Mesenchymal stem cell (in vitro differentiated cells and primary cell): ENCODE data around the gene RPTOR.
A peak's percentile ranks its signal among the peaks of the same experiment; 100 is the strongest.

ENCODE experiments used
- DNase-seq: peaks from one replicate; pipeline ENCODE4 v3.0.0-alpha.2; 2013
- H2AFZ ChIP-seq: one replicate; pipeline ENCODE4 v1.6.1; 2013; ENCODE audit warnings: low read depth, mild to moderate bottlenecking, control low read depth, inconsistent platforms, low read length, moderate library complexity
- H2AK5ac ChIP-seq: 2 replicates; pipeline ENCODE4 v1.6.1; 2013; ENCODE audit warnings: low read length, moderate library complexity, mild to moderate bottlenecking, inconsistent platforms; ENCODE audit not compliant: severe bottlenecking
- H2BK120ac ChIP-seq: one replicate; pipeline ENCODE4 v1.6.1; 2013; ENCODE audit warnings: low read depth, mild to moderate bottlenecking, inconsistent platforms, low read length, moderate library complexity
- H2BK12ac ChIP-seq, 2 experiments: one replicate each; pipeline ENCODE4 v1.6.1; 2013; ENCODE audit warnings: inconsistent platforms in 2 of 2, low read length in 2 of 2, mild to moderate bottlenecking in 2 of 2, moderate library complexity in 2 of 2, control low read depth in 1 of 2
- H2BK15ac ChIP-seq: one replicate; pipeline ENCODE4 v1.6.1; 2013; ENCODE audit warnings: mild to moderate bottlenecking, low read depth, inconsistent platforms; ENCODE audit not compliant: poor library complexity, severe bottlenecking
- H2BK5ac ChIP-seq: 2 replicates; pipeline ENCODE4 v1.6.1; 2013; ENCODE audit warnings: low read depth, mild to moderate bottlenecking, low read length, control low read depth, inconsistent platforms; ENCODE audit not compliant: poor library complexity, severe bottlenecking
- H3K14ac ChIP-seq, 2 experiments: one replicate each; pipeline ENCODE4 v1.6.1; 2013; ENCODE audit warnings: inconsistent platforms in 2 of 2, low read length in 2 of 2, control low read depth in 1 of 2, mild to moderate bottlenecking in 1 of 2, moderate library complexity in 1 of 2
- H3K18ac ChIP-seq, 2 experiments: one replicate each; pipeline ENCODE4 v1.6.1; 2013; ENCODE audit warnings: inconsistent platforms in 2 of 2, low read length in 2 of 2, control low read depth in 1 of 2, low read depth in 1 of 2, mild to moderate bottlenecking in 1 of 2
- H3K23ac ChIP-seq, 2 experiments: one replicate each; pipeline ENCODE4 v1.6.1; 2013; ENCODE audit warnings: inconsistent platforms in 2 of 2, low read length in 2 of 2, mild to moderate bottlenecking in 2 of 2, moderate library complexity in 2 of 2, control low read depth in 1 of 2
- H3K27ac ChIP-seq: 2 replicates; pipeline ENCODE4 v1.5.1; 2013; ENCODE audit warnings: mild to moderate bottlenecking, moderate library complexity, low read length, control low read depth, inconsistent platforms; ENCODE audit not compliant: poor library complexity, severe bottlenecking
- H3K27me3 ChIP-seq, 2 experiments: 2 replicates each; pipeline versions ENCODE4 v1.6.1 to v1.7.0; 2013; ENCODE audit warnings: low read length in 2 of 2, mild to moderate bottlenecking in 2 of 2, moderate library complexity in 2 of 2, control low read depth in 1 of 2, inconsistent platforms in 1 of 2; ENCODE audit not compliant: control insufficient read depth in 1 of 2, insufficient read depth in 1 of 2
- H3K36me3 ChIP-seq, 2 experiments: 2 replicates each; pipeline versions ENCODE4 v1.6.1 to v1.7.0; 2013; ENCODE audit warnings: low read length in 2 of 2, control low read depth in 1 of 2, inconsistent platforms in 1 of 2, low read depth in 1 of 2, mild to moderate bottlenecking in 1 of 2; ENCODE audit not compliant: insufficient read depth in 2 of 2, control insufficient read depth in 1 of 2
- H3K4ac ChIP-seq, 2 experiments: one replicate each; pipeline ENCODE4 v1.6.1; 2013; ENCODE audit warnings: inconsistent platforms in 2 of 2, low read length in 2 of 2, mild to moderate bottlenecking in 2 of 2, moderate library complexity in 2 of 2, control low read depth in 1 of 2, low read depth in 1 of 2
- H3K4me1 ChIP-seq: 2 replicates; pipeline ENCODE4 v1.6.1; 2013; ENCODE audit warnings: low read depth, low read length, control low read depth; ENCODE audit not compliant: control insufficient read depth, insufficient read depth
- H3K4me2 ChIP-seq: 2 replicates; pipeline ENCODE4 v1.6.1; 2013; ENCODE audit warnings: low read length, mild to moderate bottlenecking, inconsistent platforms; ENCODE audit not compliant: poor library complexity, severe bottlenecking
- H3K4me3 ChIP-seq, 2 experiments: 2 replicates each; pipeline versions ENCODE4 v1.5.1 to v1.7.0; 2013; ENCODE audit warnings: low read length in 2 of 2, mild to moderate bottlenecking in 2 of 2, control low read depth in 1 of 2, low read depth in 1 of 2; ENCODE audit not compliant: insufficient read depth in 1 of 2
- H3K79me1 ChIP-seq: replicated peaks from 2 replicates; pipeline ENCODE4 v1.6.1; 2013; ENCODE audit warnings: mild to moderate bottlenecking, control low read depth, low read length, inconsistent platforms; ENCODE audit not compliant: poor library complexity, severe bottlenecking
- H3K9ac ChIP-seq: 2 replicates; pipeline ENCODE4 v1.7.0; 2013; ENCODE audit warnings: mild to moderate bottlenecking, low read length, moderate library complexity
- H3K9me3 ChIP-seq: 2 replicates; pipeline ENCODE4 v1.7.0; 2013; ENCODE audit warnings: mild to moderate bottlenecking, low read length; ENCODE audit not compliant: control insufficient read depth
- H4K8ac ChIP-seq: one replicate; pipeline ENCODE4 v1.6.1; 2013; ENCODE audit warnings: inconsistent platforms, mild to moderate bottlenecking, low read length, moderate library complexity
- H4K91ac ChIP-seq: one replicate; pipeline ENCODE4 v1.6.1; 2013; ENCODE audit warnings: mild to moderate bottlenecking, low read length, inconsistent platforms
- WGBS: methylation state at CpG from one replicate; pipeline ENCODE4 v1.1.7; 2013; ENCODE audit warnings: mixed read lengths; 5-methylcytosine and 5-hydroxymethylcytosine counted together

The RPTOR gene

GRCh38 chr17:80859002-80859941 is 314.6 kb downstream of the RPTOR start:
- H3K9ac ChIP-seq, result peak overlapping the region; percentile 59
- no peak overlapping the region for H3K27ac ChIP-seq
- peak; percentile 27 for DNase-seq
- H3K27me3 ChIP-seq, result no peaks in the 10 kb centered on the region
- no peak overlapping the region for H4K8ac ChIP-seq
- H2AK5ac ChIP-seq, result no peak overlapping the region
- no peak overlapping the region for H3K4me3 ChIP-seq
- 92% methylated on average over 40 of the region's 40 CpGs for WGBS
- H3K18ac ChIP-seq, result peak overlapping the region; percentile 29 to 64
- H3K4me1 ChIP-seq, result peaks cover 49% of the 10 kb centered on the region
- H3K14ac ChIP-seq, result peak overlapping the region in 1 of 2 experiments; percentile 36
- H3K4me2 ChIP-seq, result no peak overlapping the region
- peak overlapping the region; percentile 90 for H2BK15ac ChIP-seq
- peaks cover 3% of the 10 kb centered on the region for H3K9me3 ChIP-seq
- H2BK12ac ChIP-seq, result peak overlapping the region in 1 of 2 experiments; percentile 79
- H3K36me3 ChIP-seq, result peaks cover 17 to 52% of the 10 kb centered on the region in 2 experiments
- peak overlapping the region; percentile 53 for H4K91ac ChIP-seq
- peak overlapping the region; percentile 15 to 48 for H3K4ac ChIP-seq
- H2BK5ac ChIP-seq, result no peak overlapping the region
- H2BK120ac ChIP-seq, result peak overlapping the region; percentile 35
- H3K79me1 ChIP-seq, result peaks cover 9% of the 10 kb centered on the region
- H2AFZ ChIP-seq, result no peak overlapping the region
- H3K23ac ChIP-seq, result no peak overlapping the region

- WGBS, result 96% methylated on average over 20 of the region's 20 CpGs
- Histone ChIP-seq H3K79me1 (peaks cover 9% of the 10 kb centered on the region), H4K91ac (peak overlapping the region; percentile 78), H4K8ac (peak overlapping the region; percentile 68), H2AK5ac (no peak overlapping the region), H2AFZ (no peak overlapping the region), H3K14ac (peak overlapping the region in 1 of 2 experiments; percentile 53), H3K23ac (no peak overlapping the region), H3K4me1 (peaks cover 48% of the 10 kb centered on the region), H2BK12ac (peak overlapping the region; percentile 41 to 81), H2BK120ac (peak overlapping the region; percentile 27), H3K4ac (peak overlapping the region in 1 of 2 experiments; percentile 38), H3K18ac (peak overlapping the region; percentile 68 to 79), H3K4me3 (peak overlapping the region in 1 of 2 experiments; percentile 14), H3K9me3 (peaks cover 6% of the 10 kb centered on the region), H2BK15ac (peak overlapping the region; percentile 80), H3K27me3 (no peaks in the 10 kb centered on the region), H2BK5ac (no peak overlapping the region), H3K36me3 (peaks cover 18 to 51% of the 10 kb centered on the region in 2 experiments), H3K27ac (no peak overlapping the region), H3K9ac (no peak overlapping the region), H3K4me2 (no peak overlapping the region)
- DNase-seq, result no peak
Measured at GRCh38 chr17:80860101-80860671, 315.5 kb downstream of the RPTOR start.

- no peak overlapping the region for H4K8ac ChIP-seq
- H3K79me1 ChIP-seq, result peaks cover 9% of the 10 kb centered on the region
- peak overlapping the region; percentile 27 for H2BK120ac ChIP-seq
- H3K4me1 ChIP-seq, result peaks cover 41% of the 10 kb centered on the region
- H3K9ac ChIP-seq, result no peak overlapping the region
- no peak overlapping the region for H2AK5ac ChIP-seq
- 79% methylated on average over 10 of the region's 11 CpGs for WGBS
- H4K91ac ChIP-seq, result no peak overlapping the region
- H3K4me2 ChIP-seq, result no peak overlapping the region
- H3K9me3 ChIP-seq, result peaks cover 6% of the 10 kb centered on the region
- no peaks in the 10 kb centered on the region for H3K27me3 ChIP-seq
- no peak overlapping the region for H2BK5ac ChIP-seq
- DNase-seq, result no peak
- H3K4me3 ChIP-seq, result no peak overlapping the region
- H2BK12ac ChIP-seq, result peak overlapping the region; percentile 33 to 38
- no peak overlapping the region for H2AFZ ChIP-seq
- H2BK15ac ChIP-seq, result no peak overlapping the region
- H3K27ac ChIP-seq, result no peak overlapping the region
- H3K36me3 ChIP-seq, result peaks cover 13 to 44% of the 10 kb centered on the region in 2 experiments
- H3K23ac ChIP-seq, result no peak overlapping the region
- H3K18ac ChIP-seq, result peak overlapping the region; percentile 54 to 68
- peak overlapping the region; percentile 36 to 47 for H3K4ac ChIP-seq
- H3K14ac ChIP-seq, result no peak overlapping the region
Measured at GRCh38 chr17:80860703-80861417, 316.2 kb downstream of the RPTOR start.
